KOPT-K1 (cell line): ENCODE measurements around the gene RSL1D1.
A peak's percentile ranks its signal among the peaks of the same experiment; 100 is the strongest.

Experiments
- H3K27ac ChIP-seq: fragments of 200-600 bp; sonication (generic); 2 replicates; pipeline ENCODE4 v1.5.1; 2016; ENCODE audit warnings: antibody characterized with exemption, mild to moderate bottlenecking, low read depth, low read length; ENCODE audit not compliant: poor library complexity, severe bottlenecking
- H3K36me3 ChIP-seq: fragments of 200-600 bp; sonication (generic); 2 replicates; pipeline ENCODE4 v1.5.1; 2017; ENCODE audit warnings: antibody characterized with exemption, mild to moderate bottlenecking, low read length, moderate library complexity; ENCODE audit not compliant: insufficient read depth
- H3K9me3 ChIP-seq: fragments of 200-600 bp; sonication (generic); 2 replicates; pipeline ENCODE4 v1.5.1; 2017; ENCODE audit warnings: antibody characterized with exemption, low read length, mild to moderate bottlenecking; ENCODE audit not compliant: insufficient read depth, poor library complexity, severe bottlenecking

The RSL1D1 gene

DNA sequence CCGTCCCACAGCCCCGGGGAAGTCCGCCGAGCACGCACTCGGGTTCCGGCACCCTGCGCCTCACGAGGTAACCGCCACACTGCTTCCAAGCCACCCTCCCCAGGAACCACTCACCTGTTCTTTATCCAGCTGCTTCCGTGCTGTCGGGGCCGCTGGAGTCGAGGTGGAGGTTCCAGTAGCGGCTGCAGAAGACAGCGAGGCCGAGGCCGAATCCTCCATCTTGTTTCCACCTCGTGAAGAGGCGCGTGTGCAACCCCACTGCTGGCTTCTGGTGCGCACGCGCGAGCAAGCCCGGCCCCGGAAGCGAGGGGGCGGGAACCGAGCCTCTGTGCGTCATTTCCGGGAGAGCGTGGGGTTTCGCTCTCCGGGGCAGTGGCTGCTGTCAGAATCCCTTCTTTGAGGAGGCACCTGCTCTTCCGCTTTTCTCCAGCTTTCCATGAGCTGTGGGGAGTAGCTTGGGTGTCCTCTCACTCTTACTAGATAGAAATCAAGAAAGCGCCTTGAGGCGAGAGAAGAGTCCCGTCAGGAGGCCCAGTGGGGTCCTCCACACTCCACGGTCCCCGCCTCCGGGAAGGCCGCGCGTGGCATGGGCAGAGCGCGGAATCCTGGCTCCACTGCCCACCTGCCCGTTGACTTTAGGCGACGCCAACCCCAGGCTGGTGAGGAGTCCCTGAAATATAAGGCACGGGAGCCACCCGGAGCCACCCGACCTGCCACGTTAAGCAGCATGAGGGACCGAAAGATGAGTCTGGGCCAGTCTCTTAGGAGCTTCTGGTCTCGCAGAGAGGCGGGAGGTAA, at the start of gene RSL1D1:
Gene RSL1D1 (minus strand): TSS at position 249 of the 798 bp plus-strand sequence. CDS start 30 bp downstream, at position 219.
- Histone ChIP-seq H3K27ac (peak within 1 kb of the TSS; percentile 84), H3K36me3 (peaks cover 43% of the 10 kb centered on the region), H3K9me3 (no peaks in the 10 kb centered on the region)

DNA sequence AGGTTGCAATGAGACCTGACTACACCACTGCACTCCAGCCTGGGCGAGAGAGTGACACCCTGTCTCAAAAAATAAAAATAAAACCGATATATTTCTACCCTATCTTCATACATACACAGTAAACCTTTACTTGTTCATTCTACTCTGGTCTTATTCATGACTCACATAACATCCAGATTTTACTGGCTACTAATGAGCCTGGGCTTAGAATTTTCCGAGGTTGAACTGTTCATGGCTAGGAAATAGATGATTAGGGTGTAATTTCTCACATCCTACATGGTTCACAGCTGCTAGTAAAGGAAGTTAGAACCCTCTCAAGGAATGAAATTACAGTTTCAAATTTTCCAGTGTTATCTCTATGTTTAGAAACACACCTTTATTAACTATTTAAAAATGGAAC, 49.7 kb upstream of the RSL1D1 start:
- H3K27ac ChIP-seq: no peak overlapping the region
- peaks cover 82% of the 10 kb centered on the region for H3K36me3 ChIP-seq
- no peaks in the 10 kb centered on the region for H3K9me3 ChIP-seq

DNA sequence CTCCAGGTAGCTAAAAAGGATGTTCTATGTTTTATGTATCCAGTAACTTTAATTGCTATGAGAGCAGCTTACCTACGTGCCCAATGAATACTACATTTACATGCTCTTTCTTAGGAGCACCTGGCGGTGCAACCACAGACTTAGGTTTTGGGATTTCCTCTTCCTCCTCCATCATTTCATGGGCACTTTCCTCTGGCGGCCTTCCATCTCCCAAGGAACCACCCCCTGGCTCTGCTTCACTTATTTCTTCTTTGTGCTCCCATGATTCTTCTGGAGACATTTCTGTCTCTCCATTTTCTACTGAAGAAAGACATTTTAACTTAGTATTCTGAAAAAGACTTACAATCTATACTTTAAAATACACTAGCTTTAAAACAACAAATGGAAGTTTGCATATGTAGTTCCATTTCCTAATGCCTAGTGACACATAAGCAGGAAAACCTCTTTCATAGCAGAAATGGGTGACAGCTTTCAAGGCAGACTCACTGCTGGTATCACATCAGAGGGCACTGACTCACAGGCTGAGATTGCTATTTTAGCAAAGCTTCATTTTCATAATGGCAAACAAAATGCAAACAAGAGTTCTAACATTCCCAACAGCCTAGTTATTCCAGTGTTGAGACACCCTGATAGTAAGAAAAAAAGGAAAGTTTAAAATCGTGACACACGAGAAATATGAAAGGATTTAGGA, 45.3 kb upstream of the RSL1D1 start:
- Histone ChIP-seq H3K36me3 (peaks cover 86% of the 10 kb centered on the region), H3K27ac (no peak overlapping the region), H3K9me3 (no peaks in the 10 kb centered on the region)

DNA sequence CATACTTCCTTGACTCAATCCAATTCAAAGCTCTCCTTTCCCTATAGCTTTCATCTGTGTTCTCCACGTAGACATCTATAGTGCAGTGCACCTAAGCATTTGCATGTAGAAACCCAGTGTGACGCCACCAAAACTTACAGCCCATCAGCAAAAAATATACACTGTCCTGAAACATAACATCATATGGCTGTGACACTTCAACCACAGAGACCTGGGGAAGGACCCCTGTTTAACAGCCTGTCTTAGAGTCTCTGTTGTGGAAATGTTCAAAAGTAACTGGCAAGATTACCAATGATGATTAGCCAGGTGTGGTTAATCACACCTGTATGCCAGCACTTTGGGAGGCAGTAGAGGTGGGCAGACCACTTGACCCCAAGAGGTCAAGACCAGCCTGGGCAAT, 42.2 kb upstream of the RSL1D1 start:
- Histone ChIP-seq H3K9me3 (no peaks in the 10 kb centered on the region), H3K36me3 (peaks cover 91% of the 10 kb centered on the region), H3K27ac (no peak overlapping the region)

DNA sequence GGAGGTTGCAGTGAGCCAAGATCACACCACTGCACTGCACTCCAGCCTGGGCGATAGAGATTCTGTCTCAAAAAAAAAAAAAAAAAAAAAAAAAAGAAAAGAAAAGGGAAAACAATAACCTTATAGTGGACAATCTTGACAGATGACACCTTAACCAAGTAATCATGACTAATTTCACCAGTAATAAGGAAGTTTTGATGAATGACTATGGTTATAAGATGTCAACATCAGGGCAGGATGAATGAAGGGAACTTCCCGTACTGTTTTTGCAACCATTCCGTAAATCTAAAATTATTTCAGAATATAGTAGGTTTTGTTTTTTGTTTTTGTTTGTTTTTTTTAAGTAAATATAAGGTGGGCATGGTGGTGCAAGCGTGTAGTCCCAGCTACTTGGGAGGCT, 41.4 kb upstream of the RSL1D1 start:
- Histone ChIP-seq H3K36me3 (peaks cover 89% of the 10 kb centered on the region), H3K27ac (no peak overlapping the region), H3K9me3 (no peaks in the 10 kb centered on the region)

DNA sequence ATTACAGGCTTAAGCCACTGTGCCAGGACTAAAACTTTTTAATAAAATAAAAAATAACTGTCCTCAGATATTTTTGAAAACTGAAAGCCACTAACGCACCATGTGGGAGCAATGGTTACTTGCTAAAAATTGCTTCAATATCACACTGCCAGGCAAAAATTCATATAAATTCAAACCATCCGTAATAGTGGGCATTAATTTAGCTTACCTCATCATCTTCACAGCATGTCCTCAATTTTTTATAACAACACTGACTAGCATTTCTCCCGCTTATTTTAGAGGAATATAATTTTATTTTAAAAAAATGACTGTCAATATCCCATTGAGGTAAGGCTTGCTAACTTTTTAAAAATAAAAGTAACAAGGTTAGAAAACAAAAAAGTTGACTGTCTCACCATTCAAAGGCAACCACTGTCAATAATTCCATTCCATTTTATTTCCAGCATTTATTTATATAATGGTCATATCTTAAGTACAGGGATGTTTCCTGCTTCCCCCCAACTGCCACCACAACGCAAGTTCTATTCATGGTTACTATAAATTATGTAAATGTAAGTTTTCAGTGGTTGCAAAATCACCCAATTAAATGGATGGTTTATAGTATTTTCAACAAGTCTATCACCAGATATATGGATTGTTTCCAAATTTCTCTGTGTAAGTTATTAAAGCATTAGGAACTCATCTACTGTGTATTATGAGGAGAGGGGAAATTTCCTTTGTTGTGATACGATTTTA, 39.1 kb upstream of the RSL1D1 start:
- Histone ChIP-seq H3K36me3 (peaks cover 91% of the 10 kb centered on the region), H3K27ac (no peak overlapping the region), H3K9me3 (no peaks in the 10 kb centered on the region)

DNA sequence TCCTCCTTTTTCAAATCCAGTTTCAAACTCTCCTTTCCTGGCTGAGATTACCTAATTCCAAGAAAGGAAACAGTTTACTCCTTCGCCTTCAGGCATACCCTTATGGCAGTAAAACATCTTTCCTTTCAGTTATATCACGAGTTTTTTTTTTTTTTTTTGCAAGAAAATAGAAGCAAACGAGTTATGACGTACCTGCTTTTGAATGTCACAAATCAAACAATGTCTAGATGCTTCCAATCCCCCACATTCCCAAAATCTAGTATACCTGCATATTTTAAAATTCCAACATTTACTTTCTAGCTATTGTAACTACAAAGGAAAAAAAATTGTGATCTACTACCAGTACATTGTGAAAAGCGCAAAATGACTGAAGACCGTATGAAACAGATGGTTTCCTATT, 35.5 kb upstream of the RSL1D1 start:
- peaks cover 97% of the 10 kb centered on the region for H3K36me3 ChIP-seq
- no peak overlapping the region for H3K27ac ChIP-seq
- H3K9me3 ChIP-seq: no peaks in the 10 kb centered on the region

DNA sequence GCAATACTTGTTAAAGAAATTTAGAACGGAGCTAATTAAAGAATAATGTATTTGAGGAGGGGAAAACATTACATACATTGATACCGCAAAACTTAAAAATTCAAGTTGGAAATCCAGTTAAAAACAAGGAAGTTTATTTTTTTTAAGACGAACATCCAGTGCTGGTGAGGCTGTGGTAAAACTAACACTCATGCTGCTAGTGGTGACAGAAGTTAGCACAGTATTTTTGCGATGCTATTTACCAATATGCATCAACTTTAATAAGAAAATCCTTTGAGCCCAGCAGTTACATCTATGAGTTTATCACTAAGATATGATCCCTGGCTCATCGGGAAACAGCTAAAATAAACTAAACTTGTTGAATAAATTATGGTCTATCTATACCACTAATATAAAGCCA, 32.7 kb upstream of the RSL1D1 start:
- Histone ChIP-seq H3K9me3 (no peaks in the 10 kb centered on the region), H3K36me3 (peaks cover 98% of the 10 kb centered on the region), H3K27ac (no peak overlapping the region)

DNA sequence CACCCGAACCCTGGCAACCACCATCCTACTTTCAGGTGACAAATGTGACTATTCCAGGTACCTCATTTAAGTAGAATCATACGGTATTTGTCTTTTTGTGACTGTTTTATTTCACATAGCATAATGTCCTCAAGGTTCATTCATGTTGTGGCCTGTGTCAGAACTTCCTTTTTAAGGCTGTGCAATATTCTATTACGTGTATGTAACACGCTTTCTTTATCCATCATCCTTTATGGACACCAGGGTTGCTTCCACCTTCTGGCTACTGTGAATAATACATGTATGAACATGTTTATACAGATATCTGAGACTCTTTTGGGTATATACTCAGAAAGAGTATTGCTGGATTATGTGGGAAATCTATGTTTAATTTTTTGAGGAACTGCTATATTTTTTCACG, 28.7 kb upstream of the RSL1D1 start:
- H3K9me3 ChIP-seq: no peaks in the 10 kb centered on the region
- no peak overlapping the region for H3K27ac ChIP-seq
- H3K36me3 ChIP-seq: peaks cover 99% of the 10 kb centered on the region

DNA sequence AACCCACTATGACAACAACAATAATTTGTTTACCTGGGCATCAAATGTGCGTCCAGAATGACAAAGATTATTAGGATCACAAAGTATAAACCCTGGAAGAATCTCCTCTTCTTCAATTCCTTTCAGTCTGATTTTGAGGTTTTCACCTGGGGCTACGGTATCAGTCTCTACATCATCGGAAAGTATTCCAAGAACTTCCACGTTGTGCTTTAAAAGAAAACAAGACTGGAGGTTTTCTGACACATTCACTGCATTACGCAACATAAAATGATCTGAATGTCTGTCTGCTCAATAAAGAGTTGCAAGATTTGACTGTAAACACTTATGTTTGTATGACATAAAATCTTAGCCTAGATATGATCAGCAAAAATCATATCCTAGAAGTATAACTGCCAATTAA, 26.0 kb upstream of the RSL1D1 start:
- peaks cover 99% of the 10 kb centered on the region for H3K36me3 ChIP-seq
- no peaks in the 10 kb centered on the region for H3K9me3 ChIP-seq

DNA sequence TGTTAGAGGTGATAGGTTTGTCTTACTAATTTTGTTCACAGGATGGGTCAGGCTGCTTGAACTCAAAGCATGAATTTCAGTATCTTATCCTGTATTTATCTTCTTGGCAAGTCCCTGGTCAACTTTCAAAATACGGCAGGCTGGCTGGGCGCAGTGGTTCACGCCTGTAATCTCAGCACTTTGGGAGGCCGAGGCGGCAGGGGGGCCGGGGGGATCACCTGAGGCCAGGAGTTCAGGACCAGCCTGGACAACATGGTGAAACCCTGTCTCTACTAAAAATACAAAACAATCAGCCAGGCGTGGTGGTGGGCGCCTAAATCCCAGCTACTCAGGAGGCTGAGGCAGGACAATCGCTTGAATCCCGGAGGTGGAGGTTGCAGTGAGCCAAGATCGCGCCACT, 25.0 kb upstream of the RSL1D1 start:
- no peak overlapping the region for H3K27ac ChIP-seq
- no peaks in the 10 kb centered on the region for H3K9me3 ChIP-seq
- H3K36me3 ChIP-seq: peaks cover 99% of the 10 kb centered on the region

More for the DNA sequence above, 26.0 kb upstream of the RSL1D1 start:
- H3K27ac ChIP-seq: no peak overlapping the region

DNA sequence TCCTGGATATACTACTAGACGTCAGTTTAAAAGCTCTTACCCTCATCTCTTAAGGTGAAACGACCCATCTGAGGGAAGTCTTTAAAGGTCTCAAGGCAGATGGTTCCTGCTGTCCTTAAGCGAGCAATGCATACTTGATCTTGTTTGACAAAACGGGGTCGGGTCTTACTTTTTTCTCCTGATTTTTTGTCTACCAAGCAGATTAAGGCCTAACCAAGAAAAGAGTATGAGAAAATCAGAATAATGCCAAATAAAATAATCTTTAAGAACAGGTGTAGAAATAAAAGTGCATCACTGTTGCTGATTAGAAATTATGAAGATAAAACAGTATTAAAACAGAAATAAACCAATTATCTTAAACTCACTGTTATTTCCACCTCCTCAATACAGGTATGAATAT, 24.4 kb upstream of the RSL1D1 start:
- H3K36me3 ChIP-seq: peaks cover 99% of the 10 kb centered on the region
- H3K9me3 ChIP-seq: no peaks in the 10 kb centered on the region
- no peak overlapping the region for H3K27ac ChIP-seq

DNA sequence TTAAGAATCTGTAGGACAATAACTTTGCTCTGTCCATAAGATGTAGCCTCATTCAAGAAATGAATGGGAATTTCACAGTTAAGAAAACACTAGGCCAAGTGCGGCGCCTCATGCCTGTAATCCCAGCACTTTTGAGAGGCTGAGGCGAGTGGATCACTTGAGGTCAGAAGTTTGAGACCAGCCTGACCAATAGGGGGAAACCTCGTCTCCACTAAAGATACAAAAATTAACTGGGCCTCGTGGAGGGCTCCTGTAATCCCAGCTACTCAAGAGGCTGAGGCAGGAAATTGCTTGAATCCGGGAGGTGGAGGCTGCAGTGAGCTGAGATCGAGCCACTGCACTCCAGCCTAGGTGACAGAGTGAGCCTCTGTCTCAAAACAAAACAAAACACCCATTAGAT, 19.9 kb upstream of the RSL1D1 start:
- no peak overlapping the region for H3K27ac ChIP-seq
- no peaks in the 10 kb centered on the region for H3K9me3 ChIP-seq
- H3K36me3 ChIP-seq: peaks cover 91% of the 10 kb centered on the region

DNA sequence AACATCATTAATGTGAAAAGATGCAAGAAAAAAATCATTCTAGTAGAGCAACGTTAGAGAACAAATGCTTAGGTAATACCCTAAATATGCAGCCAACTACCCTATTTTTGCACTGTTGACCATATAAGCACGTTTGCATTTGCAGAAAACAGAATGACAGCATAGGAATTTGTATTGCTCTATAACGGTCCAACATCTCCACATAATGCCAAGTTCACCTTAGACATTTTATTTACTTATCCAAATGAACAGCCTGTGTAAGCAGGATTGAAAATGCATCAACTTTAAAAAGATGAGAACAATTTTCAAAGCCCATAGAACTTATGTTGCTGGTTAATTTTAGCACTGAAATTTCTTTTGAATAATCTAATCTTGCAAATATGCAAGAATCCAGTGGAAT, 19.1 kb upstream of the RSL1D1 start:
- H3K36me3 ChIP-seq: peaks cover 83% of the 10 kb centered on the region
- no peaks in the 10 kb centered on the region for H3K9me3 ChIP-seq
- H3K27ac ChIP-seq: no peak overlapping the region
